Islet of Langerhans (tissue), 1 donor: Measurements from ENCODE around the gene PPFIA2.

Experiments
- FAIRE-seq: peaks from one replicate; lab custom pipeline; 2011; peaks lifted over from hg19 to GRCh38; lab: Jason Lieb, UNC

Gene PPFIA2

DNA sequence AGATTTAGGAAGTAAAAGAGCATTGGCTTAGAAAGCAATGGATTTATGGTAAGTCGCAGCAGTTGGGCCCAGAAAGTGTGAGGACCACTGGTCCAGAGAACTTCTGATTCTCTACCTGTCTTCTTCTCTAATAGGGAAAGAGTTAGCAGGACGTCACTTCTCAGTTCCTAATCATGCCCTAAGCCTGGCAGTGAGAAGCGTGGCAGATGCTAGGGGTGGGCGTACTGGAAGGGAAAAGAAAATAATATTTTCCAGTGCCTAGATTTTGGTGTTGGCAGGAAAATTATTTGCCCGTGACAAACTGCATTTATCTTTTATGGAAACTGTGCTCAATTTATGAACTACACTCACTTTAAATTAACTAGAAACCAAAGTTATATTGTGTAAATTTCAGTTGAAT, 212.3 kb downstream of the PPFIA2 start:
- FAIRE-seq: no peak

DNA sequence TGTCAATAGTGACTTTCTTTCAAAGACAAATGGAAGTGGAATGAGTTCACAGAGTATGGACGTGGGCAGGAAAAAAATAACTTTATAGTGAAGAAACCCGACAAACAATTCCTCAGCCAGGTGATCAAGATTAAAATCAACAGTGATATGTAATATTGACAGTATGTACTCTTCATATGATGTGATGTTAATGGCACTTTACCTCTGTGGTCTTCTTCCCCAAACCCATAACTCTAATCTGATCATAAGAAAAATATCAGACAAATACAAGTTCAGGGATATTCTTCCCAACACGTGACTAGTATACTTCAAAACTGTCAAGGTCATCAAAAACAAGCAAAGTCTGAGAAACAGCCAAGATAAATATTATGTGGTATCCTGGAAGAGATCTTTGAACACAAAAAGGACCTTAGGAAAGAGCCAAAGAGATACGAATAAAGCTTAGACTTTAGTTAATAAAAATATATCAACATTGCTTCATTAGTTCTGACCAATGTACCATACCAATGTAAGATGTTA, 215.5 kb downstream of the PPFIA2 start:
- no peak for FAIRE-seq

DNA sequence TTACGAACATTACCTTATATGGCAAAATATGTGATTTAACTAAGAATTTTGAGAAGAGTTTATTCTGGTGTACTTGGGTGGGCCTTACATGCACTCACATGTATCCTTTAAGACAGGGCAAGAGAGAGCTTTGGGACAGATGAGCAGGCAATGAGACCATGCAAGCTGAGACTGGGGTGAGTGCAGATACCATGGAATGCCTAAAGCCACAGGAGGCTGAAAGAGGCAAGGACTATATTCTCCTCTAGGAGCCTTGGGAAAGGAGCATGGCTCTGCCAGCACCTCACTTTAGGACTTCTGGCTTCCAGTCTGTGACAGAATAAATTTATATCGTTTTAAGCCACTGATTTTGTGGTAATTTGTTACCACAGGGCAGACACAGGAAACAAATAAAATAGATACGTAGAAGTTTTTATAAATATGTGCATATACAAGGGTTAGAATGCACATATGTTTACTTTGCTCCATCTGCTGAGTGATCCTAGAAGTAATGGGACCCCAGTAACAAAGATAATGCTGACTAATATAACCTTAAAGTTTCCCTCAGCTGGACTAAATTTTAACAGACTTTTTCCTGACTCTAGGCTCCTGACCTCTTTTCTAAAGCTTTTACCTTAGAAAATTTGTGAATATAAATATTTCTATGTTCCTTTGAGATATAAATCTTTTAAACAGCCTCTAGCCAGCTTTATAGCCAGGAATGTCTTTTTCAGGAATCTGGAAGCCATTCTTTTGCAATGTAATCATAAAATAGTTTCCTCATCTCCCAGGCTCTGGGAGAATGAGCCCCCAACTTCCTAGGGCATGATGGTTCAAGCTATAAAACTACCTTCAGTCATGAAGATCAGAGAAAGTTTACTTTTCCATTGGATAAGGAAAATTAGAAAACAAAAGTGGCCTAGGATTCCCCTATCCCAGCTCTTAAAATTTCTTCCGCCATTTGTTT, 216.8 kb downstream of the PPFIA2 start:
- no peak for FAIRE-seq

DNA sequence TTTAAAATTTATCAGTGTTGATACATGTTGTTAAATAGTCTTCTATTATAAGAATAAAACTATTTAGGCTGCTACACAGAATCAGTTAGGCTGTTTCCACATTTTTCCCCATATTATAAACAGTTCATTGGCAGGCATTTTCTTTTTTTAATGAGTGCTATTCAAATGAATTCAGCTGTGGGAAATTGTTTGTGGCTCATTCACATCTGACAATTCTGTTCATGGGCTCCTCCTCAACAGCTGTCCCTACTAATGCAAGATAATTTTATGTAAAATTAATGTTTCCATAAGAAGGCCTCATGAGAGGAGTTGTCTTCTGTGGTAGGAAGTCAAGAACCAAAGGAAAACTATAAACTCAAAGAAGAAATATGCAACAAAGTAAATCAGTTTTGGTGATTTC, 218.0 kb downstream of the PPFIA2 start:
- no peak for FAIRE-seq

DNA sequence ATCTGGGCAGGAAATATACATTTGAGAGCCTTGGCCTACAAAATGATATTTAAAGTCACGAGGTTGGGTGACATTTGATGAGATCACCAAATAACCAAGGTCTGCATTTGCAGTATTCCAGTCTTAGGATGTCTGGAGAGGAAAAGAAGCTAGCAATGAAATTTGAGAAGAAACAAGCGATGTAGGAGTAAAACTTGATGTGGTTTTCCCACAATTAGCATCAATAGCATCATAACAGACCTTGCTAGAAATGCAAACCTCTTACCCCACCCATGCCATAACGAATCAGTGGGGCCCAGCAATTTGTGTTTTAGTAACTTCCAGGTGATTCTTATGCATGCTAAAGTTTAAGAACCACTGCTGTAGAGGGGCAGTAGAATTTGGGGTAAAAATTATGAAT, 219.9 kb downstream of the PPFIA2 start:
- FAIRE-seq: no peak

DNA sequence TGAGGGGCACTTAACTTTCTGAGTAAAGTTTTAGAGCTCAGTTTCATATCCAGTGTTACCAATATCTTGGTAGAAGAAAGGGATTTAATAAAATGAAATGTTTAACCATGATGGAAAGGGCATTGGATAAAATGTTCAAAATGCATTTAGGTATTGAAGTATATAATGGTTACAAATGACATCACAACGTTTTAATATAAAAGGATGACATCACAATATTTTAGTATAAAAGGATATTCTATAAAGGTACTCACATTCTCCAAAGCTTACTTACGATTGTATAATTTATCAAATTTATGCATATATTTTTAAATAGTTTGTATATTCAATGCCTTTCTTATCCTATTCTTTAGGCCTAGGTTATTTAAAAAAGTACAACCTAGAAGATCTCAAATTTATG, 226.1 kb downstream of the PPFIA2 start:
- no peak for FAIRE-seq

DNA sequence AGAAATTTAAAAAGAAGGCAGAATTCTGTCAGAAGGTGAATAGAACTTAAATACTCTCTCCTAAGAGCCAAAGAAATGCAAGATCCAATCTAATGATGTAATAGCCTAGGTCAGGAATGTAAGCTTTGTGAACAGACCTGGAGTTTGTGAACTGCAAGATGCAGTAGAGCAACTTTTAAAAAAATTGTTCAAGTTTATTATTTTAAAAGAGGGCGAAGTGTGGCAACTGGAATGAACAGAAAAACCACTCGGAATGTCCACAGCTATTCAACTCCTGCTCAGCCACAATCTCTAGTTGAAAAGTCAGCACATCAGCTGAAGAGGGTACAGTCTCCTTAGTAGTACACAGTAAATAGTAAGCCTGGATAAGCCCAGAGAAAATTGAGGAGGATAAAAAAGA, 228.8 kb downstream of the PPFIA2 start:
- FAIRE-seq: no peak

DNA sequence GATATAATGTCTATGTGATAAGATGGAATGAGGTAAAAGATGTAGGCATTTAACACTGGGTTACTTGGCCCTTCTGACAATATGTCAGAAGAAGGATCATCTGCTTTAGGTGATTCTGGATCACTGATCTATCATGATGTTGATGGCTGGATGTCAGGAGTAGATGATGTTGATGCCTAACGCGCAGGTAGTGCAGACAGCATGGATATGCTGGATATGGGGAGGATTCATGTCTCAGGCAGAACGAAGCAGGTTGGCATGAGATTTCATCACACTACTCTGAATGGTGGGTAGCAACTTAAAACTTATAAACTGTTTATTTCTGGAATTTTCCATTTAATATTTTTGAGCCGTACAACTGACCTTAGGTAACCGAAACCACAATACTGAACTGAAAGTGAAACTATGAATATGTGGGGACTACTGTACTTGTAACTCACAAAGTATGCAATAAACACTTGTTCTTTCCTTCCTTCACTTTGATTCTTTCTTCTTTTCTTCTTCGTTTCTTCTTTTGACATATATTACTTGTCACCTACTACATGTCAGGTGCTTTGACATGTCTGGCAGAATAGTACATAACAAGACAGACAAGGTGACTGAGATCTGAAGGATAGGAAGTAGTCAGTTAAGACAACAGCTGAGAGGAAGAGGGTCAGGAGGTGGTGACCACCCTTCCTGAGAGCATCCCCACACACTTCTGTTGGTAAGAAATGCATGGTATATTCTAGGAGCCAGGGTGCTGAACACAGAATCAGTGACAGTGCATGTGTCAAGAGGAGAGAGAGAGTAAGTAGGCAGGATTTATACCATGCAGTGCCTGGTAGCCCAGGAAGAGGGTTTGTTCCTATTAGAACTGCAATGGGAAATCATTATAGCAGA, 238.8 kb downstream of the PPFIA2 start:
- no peak for FAIRE-seq

DNA sequence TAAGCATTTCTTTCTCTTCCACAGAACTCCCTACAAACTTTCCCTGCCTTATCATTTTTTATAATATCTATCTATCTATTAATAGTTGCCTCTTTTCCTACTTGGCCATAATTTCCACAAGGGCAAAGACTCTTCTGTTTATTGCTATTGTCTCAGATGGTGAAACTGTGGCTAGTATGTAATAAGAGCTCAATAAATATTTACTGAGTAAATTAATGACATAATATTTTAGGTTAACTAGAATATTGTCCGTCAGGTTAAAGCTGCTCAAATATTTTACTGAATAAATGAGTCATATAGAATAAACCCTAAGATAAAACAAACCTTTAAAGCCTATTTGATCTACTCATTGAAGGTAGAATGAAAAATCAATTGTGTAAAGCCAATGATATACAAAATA, 240.5 kb downstream of the PPFIA2 start:
- FAIRE-seq: no peak

DNA sequence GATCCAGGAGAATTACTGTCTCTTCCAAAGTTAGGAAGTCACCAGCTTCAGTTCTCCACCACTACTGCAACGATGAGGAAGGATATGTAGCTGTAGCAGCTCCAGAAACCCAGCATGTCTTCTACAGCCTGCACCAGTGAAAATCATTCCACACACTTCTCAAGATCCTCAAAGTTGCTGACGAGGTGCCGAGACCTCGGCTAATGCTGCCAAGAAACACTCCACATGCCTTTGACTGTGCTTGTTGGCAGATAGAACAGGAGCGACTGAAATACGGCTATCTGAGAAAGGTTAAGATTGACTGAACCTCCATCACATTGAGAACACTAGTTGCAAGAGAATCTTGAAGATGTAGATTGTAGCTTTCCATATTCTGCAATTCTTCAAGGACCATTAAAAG, 241.9 kb downstream of the PPFIA2 start:
- no peak for FAIRE-seq

DNA sequence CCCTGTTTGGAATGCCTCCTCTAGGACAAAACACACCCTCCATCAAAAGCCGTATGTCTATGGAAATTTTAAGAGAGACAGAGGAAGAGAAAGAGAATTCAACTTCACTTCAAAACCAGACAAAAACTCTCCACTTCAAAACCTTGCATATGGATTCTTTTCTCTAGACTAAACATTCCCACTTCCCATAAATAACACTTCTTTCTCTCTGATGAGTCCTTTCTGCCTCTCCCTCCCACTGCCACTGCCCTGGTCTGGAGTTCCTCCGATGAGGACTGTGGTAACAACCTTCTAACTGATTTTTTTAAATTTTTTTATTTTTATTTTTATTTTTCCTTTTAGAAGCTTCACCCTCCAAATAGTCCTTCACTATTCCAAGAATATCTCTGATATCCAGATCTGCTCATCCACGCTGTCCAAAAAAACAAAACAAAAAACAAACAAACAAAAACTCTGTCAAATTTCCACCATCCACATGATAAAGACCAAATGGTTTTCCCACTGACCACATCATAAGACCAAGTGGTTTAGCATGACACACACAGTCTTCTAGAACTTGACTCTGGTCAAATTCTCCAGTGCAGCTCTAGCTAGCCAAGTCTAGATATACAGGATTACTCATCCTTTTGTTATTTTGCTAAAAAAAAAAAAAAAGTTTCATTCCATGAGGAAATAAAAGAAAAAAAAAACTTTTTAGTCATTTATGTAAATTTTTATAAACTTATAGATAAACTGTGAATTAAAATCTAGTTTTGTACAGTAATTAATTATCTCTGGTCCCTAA, 256.0 kb downstream of the PPFIA2 start:
- no peak for FAIRE-seq

DNA sequence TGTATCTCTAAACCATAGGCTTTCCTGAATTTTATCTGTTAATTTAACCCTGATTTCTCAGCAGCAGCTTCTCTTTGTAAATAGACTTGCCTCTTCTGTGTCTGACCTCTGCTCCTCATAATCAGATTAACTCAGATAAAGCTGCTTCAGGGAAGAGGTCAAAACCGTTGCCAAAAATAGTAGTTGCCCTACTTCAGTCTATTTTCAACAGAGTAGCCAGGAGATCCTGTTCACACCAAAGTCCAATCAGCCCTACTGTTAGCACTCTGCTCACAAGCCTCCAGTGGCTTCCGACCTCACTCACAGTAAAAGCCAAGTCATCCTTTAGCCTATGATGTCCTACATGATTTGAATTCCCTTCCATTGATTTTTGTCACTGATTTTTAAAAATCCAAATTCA, 258.4 kb downstream of the PPFIA2 start:
- FAIRE-seq: no peak

DNA sequence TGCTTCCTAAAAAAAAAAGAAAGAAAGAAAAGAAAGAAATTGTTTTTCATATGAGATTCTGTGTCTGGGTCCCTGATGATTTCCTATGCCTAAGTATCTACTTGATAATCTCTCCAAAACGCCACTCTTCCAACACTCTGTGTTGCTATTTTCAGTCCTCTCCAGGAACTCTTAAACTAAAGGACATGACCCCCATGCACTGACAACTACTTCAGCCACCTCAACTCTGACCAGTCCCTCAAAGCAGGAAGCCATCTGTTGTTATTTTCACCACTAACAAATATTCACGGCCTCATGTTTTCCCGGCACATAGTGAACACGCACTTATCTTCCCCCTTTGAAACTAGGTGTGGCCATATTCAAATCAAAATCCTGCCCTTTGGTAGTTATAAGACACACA, 259.3 kb downstream of the PPFIA2 start:
- FAIRE-seq: no peak

DNA sequence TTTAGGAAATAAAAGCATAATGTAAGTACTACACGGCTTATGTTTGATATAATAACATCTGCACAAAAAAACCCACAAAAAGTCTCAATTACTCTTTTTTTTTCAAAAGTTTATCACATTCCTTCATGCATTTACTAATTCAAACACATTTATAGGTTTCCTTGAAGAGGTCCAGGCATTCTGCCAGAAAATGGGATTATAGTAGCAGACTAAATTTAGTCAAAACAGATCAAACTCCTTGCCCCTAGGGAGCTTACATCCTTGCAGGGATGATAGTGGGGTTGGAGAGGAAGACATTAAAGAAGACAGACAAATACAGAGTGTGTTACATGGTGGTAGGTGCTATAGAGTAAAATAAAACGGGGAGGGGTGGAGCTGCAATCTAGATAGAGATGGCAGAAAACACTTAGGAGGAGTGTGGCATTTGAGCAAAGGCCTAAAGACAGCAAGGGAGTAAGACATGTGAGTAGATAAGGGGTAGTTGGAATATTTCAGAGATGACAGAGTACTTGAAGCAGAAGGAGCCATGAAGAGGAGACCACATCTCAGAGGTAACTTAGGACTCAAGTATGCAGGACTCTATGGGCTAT, 266.9 kb downstream of the PPFIA2 start:
- FAIRE-seq: no peak

DNA sequence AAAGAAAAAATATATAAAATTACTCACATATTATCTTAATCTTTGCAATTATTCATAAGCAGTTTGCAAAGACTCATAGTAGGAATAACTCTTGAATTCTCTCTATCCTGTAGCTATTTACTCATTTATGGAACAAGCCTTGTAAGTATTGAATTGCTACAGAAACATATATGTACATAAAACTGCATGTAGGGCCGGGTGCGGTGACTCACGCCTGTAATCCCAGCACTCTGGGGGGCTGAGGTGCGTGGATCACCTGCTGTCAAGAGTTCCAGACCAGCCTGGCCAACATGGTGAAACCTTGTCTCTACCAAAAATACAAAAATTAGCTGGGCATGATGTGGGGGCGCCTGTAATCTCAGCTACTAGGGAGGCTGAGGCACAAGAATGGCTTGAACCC, 286.2 kb downstream of the PPFIA2 start:
- FAIRE-seq: no peak

DNA sequence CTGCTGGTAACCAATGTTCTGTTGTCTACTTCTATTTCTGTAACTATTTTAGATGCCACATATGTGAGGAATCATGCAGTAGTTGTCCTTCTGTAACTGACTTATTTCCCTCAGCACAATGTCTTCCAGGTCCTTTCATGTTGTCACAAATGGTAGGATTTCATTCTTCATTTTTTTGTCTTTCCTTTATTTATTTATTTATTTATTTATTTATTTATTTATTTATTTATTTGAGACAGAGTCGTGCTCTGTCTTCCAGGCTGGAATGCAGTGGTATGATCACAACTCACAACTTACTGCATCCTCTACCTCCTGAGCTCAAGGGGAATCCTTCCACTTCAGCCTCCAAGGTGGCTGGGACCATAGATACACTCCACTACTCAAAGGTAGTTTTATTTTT, 288.2 kb downstream of the PPFIA2 start:
- no peak for FAIRE-seq

DNA sequence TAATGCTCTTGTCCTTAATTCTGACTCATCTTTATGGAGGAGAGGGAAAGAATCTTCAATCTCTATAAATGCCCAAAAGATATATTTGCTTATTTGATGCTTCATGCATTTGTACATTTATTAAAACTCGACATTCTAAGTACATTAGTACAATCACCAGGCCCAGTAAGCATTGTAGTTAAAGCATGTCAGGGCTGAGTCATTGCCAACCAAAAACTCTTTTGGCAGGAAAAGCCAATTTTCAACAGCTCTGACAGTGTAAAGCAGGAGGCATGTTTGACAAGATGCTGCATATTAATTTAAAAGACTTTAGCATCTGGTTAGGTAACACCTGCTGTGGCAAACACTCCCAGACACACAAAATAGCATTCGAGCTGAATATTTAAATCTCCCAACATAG, 290.9 kb downstream of the PPFIA2 start:
- no peak for FAIRE-seq

DNA sequence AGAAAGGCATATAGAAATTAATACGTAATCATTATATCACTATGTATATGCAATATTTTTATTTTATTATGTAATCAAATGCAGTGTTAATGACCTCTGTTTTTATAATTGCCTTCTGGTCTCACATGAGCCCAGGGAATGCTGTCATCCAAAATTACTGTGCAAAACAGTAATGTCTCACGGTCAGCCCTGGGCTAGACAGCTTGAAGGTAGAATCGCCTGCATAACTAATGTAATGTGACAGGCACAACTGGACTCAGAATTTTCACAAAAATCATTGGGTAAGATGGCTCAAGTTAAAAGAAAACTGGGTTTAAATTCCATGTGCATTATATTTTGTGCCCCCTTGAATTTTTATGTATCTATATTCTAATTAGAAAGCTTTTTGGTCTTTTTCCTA, 293.3 kb downstream of the PPFIA2 start:
- no peak for FAIRE-seq

DNA sequence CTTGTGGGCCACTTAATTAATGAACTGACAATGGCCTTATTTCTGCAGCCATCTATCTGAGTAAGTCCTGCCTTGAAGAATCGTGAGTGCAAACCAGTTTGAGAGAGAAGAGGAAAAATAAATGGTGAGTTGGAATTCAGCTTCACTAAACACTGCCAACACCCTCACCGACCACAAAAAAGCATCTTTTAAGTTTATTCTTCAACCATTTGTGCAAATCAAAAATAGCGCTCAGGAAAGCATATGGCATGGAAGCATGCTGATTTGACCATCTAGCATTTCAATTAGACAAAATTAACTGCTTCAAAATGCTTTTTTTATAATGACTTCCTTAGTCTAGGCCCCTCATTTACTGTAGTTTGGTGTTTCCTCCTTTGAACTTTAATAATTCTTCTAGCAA, 294.0 kb downstream of the PPFIA2 start:
- FAIRE-seq: no peak

DNA sequence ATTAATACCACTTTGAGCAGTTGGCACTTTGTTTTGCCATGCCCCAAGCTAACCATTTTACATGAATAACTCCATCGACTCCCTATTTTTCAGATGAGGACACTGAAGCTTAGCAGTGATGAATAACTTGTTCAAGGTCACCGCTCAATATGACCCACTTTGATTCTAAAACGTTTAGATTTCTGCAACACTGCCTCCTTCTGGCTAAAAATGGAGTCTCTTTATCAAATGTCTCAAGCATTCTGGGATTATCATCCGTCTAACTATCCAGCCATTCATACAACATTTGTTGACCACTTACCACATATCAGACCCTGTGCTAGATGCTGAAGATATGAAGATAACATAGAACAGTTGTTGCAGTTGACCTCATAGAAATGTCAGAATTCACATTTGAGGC, 298.0 kb downstream of the PPFIA2 start:
- no peak for FAIRE-seq

DNA sequence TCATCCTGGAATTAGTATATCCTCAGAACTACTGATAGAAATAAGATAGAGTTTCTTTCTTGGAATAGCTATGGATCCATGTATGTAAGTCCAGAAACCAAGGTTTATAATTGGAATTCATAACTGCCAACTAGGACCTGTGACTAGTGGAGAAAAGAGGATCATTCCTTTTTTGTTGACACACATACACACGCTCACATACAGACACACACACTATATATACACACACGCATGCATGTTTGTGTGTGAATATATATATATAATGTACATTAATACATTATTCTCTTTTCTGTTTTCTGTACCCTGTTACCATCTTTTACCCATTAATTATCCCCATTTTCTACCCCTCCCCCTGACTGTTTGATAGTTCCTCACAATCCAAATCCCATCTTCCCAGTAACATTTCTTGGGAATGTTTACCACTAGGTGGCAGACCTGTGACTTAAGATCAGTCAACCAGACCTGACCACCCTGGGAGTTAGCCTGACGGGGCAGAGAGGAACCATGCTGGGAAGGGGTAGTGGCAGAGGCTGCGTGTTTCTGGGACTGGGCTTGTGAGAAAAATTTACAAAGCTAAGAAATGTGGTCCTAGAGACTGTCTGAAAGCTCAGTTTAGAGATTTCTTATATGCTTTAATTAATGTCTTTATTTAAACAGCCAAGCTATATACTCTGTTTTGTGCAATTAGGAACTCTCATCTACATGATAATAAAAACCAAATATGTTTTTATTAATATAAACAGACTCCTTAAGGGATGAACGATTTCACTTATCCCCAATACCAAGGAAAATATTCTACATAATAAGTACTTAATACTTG, 308.0 kb downstream of the PPFIA2 start:
- FAIRE-seq: peak; percentile 45
